Loucy (cell line): ENCODE data around the gene APBA1.
"Not testable (repeated sequence)": the region's sequence is repeated elsewhere in the genome, so short reads cannot be mapped to it uniquely, and the experiment has no call there.

Source experiments
- H2AFZ ChIP-seq: fragments of 200-600 bp; sonication (generic); 2 replicates; pipeline ENCODE4 v1.6.0; 2016; ENCODE audit warnings: antibody characterized with exemption, mild to moderate bottlenecking, low read length, moderate library complexity
- H3F3A ChIP-seq: fragments of 200-600 bp; 2 replicates; pipeline ENCODE4 v1.6.0; 2016; ENCODE audit warnings: antibody characterized with exemption, low read depth, mild to moderate bottlenecking
- H3K27me3 ChIP-seq: fragments of 200-600 bp; sonication (generic); 2 replicates; pipeline ENCODE4 v1.6.1; 2014; ENCODE audit warnings: low read length, mild to moderate bottlenecking; ENCODE audit not compliant: insufficient read depth, poor library complexity, severe bottlenecking
- H3K36me3 ChIP-seq: fragments of 200-600 bp; sonication (generic); 2 replicates; pipeline ENCODE4 v1.6.1; 2016; ENCODE audit warnings: low read length; ENCODE audit not compliant: insufficient read depth
- H3K4me1 ChIP-seq: fragments of 200-600 bp; sonication (generic); 2 replicates; pipeline ENCODE4 v1.5.1; 2014; ENCODE audit warnings: low read length, mild to moderate bottlenecking; ENCODE audit not compliant: insufficient read depth, poor library complexity, severe bottlenecking
- H3K4me2 ChIP-seq: fragments of 200-600 bp; sonication (generic); 2 replicates; pipeline ENCODE4 v1.6.0; 2014; ENCODE audit warnings: antibody characterized with exemption, low read length, low read depth, mild to moderate bottlenecking; ENCODE audit not compliant: poor library complexity, severe bottlenecking
- H3K4me3 ChIP-seq: fragments of 200-600 bp; sonication (generic); 2 replicates; pipeline ENCODE4 v1.5.1; 2014; ENCODE audit warnings: low read length, mild to moderate bottlenecking, mixed read lengths; ENCODE audit not compliant: poor library complexity, severe bottlenecking
- H3K79me2 ChIP-seq: fragments of 200-600 bp; sonication (generic); 2 replicates; pipeline ENCODE4 v1.6.1; 2014; ENCODE audit warnings: low read length; ENCODE audit not compliant: insufficient read depth
- H3K9ac ChIP-seq: fragments of 200-600 bp; sonication (generic); 2 replicates; pipeline ENCODE4 v1.6.0; 2014; ENCODE audit warnings: mild to moderate bottlenecking, low read depth, low read length, moderate library complexity; ENCODE audit not compliant: poor library complexity, severe bottlenecking
- H3K9me2 ChIP-seq: fragments of 200-600 bp; sonication (generic); replicated peaks from 2 replicates; pipeline ENCODE4 v1.6.1; 2016; ENCODE audit warnings: low read depth, low read length, mixed read lengths
- H3K9me3 ChIP-seq: fragments of 200-600 bp; sonication (generic); 2 replicates; pipeline ENCODE4 v1.6.1; 2014; ENCODE audit warnings: mild to moderate bottlenecking, antibody characterized with exemption, low read length, low read depth; ENCODE audit not compliant: insufficient read depth
- H4K20me1 ChIP-seq: fragments of 200-600 bp; sonication (generic); 2 replicates; pipeline ENCODE4 v1.6.0; 2014; ENCODE audit warnings: antibody characterized with exemption, low read length, mild to moderate bottlenecking; ENCODE audit not compliant: insufficient read depth, poor library complexity, severe bottlenecking
- EZH2phosphoT487 ChIP-seq: fragments of 200-600 bp; IDR thresholded peaks from 2 replicates; pipeline ENCODE4 v1.6.1; 2018; ENCODE audit warnings: antibody characterized with exemption, mild to moderate bottlenecking, moderate library complexity, borderline replicate concordance
- TF ChIP-seq, protein P1 (sequence below): fragments of 200-600 bp; sonication (generic); conservative IDR thresholded peaks from 2 replicates; pipeline ENCODE4 v1.5.1; 2014; ENCODE audit warnings: mild to moderate bottlenecking, antibody characterized with exemption, low read length

APBA1 gene

DNA sequence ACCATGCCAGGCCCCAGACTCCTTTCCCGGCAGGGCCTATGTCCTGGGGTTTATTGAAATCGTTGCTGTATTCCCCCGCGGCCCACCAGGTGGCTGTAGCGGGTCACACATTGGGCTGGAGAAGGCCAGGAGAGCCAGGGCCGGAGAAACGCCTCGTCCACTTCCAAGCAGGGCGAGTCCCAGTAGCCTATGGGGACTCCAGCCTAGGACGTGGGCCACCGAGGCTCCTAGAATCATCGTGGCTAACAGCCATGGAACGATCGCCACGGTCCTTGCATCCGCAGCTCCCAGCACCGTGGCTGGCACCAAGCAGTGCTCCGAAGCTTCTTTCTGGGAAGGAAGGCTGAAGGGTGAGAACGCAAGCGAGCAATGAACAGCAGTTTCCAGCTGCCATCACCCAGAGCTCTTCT, 259.4 kb downstream of the APBA1 start:
- Histone ChIP-seq H3K27me3 (no peaks in the 10 kb centered on the region), H3K4me3 (no peak overlapping the region), H4K20me1 (no peaks in the 10 kb centered on the region), H2AFZ (no peak overlapping the region), H3K4me1 (no peaks in the 10 kb centered on the region), H3K36me3 (no peaks in the 10 kb centered on the region), H3K4me2 (no peak overlapping the region), H3F3A (no peaks in the 10 kb centered on the region), H3K9me2 (no peaks in the 10 kb centered on the region), H3K9ac (no peak overlapping the region), H3K79me2 (no peaks in the 10 kb centered on the region), H3K9me3 (no peaks in the 10 kb centered on the region)
- no peak for TF ChIP-seq EZH2phosphoT487
- TF ChIP-seq, protein P1, sequence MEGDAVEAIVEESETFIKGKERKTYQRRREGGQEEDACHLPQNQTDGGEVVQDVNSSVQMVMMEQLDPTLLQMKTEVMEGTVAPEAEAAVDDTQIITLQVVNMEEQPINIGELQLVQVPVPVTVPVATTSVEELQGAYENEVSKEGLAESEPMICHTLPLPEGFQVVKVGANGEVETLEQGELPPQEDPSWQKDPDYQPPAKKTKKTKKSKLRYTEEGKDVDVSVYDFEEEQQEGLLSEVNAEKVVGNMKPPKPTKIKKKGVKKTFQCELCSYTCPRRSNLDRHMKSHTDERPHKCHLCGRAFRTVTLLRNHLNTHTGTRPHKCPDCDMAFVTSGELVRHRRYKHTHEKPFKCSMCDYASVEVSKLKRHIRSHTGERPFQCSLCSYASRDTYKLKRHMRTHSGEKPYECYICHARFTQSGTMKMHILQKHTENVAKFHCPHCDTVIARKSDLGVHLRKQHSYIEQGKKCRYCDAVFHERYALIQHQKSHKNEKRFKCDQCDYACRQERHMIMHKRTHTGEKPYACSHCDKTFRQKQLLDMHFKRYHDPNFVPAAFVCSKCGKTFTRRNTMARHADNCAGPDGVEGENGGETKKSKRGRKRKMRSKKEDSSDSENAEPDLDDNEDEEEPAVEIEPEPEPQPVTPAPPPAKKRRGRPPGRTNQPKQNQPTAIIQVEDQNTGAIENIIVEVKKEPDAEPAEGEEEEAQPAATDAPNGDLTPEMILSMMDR = peak; percentile 68

DNA sequence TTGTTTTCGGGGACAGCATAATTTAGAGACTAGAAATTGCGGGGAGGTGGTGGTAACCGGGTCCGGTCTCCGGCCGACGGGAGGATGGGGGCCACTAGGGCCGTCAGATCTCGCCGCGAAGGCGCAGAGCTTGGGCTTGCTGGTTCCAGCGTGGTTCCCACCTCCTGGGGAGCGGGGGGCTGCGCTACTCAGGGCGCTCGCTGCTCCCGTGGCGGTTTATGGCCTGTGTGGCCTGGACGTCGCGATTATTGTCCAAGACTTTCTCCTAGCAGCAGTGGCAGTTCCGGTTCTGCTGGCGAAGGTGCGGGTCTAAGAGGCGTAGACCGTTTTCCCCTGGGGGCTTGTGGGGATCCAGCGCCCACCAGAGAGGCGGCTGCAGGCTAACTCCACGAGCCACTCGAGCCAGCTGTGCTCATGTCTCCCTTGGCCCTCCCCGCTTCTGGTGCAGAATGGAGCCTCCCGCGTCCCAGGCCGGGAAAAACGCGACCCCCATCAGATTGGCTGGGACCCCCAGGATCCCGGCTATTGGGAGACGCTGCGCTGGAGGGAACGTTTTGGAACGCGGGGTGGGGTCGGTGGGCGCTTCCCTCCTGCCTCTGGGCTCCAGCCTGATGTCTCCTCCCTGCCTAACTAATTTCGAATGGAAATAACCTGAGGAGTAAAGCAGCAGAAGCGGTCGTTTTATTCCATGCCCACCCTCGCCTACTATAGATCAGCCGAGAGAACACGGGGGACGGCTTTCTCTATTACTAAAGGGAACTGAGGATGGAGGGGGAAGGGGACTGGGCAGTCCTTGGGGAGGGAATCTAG, 260.0 kb downstream of the APBA1 start:
- H3K36me3 ChIP-seq = no peaks in the 10 kb centered on the region
- H3K79me2 ChIP-seq = no peaks in the 10 kb centered on the region
- no peaks in the 10 kb centered on the region for H3K27me3 ChIP-seq
- H3K9ac ChIP-seq = no peak overlapping the region
- no peaks in the 10 kb centered on the region for H3K9me2 ChIP-seq
- no peaks in the 10 kb centered on the region for H4K20me1 ChIP-seq
- no peaks in the 10 kb centered on the region for H3F3A ChIP-seq
- H3K9me3 ChIP-seq = no peaks in the 10 kb centered on the region
- no peak overlapping the region for H2AFZ ChIP-seq
- TF ChIP-seq, protein P1 = no peak
- no peak for TF ChIP-seq EZH2phosphoT487
- H3K4me3 ChIP-seq = no peak overlapping the region
- H3K4me1 ChIP-seq = no peaks in the 10 kb centered on the region
- H3K4me2 ChIP-seq = no peak overlapping the region

DNA sequence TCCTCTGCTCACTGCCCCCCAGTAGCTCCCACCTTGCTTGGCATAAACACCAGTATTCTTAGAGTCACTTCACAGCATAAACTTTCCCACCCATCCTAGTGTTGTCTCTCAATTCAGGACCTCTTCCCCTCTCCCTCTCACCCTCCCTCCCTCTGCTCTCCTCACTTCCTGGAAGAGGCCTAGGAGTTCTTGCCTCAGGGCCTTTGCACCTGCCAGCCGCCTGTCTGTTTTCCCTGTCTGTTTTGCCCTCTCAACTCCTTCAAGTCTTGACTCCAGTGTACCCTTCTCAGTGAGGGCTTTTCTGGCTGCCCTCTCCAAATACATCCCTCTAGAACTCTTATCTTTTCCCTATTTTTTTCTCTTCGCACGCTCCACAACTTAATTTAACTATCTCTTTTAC, 260.9 kb downstream of the APBA1 start:
- Histone ChIP-seq H3K36me3 (no peaks in the 10 kb centered on the region), H3K79me2 (no peaks in the 10 kb centered on the region), H3K4me2 (no peak overlapping the region), H3K4me1 (no peaks in the 10 kb centered on the region), H3K9ac (no peak overlapping the region), H3K4me3 (no peak overlapping the region), H3F3A (no peaks in the 10 kb centered on the region), H3K9me3 (no peaks in the 10 kb centered on the region), H3K27me3 (no peaks in the 10 kb centered on the region), H2AFZ (no peak overlapping the region), H3K9me2 (no peaks in the 10 kb centered on the region), H4K20me1 (no peaks in the 10 kb centered on the region)
- TF ChIP-seq, protein P1 = no peak
- no peak for TF ChIP-seq EZH2phosphoT487

DNA sequence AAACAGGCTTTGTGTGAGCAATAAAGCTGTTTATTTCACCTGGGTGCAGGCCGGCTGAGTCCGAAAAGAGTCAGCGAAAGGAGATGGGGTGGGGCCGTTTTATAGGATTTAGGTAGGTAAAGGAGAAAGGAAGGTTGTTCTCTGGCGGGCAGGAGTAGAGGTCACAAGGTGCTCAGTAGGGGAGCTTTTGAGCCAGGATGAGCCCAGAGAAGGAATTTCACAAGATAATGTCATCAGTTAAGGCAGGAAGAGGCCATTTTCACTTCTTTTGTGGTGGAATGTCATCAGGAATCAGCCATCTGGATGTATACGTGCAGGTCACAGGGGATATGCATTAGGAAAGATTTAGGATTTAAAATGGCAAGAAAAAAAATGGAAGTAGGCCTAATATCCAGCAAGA, 262.2 kb downstream of the APBA1 start:
- not testable (repeated sequence) for H3K4me3 ChIP-seq, H3K9ac ChIP-seq, H3K27me3 ChIP-seq, H2AFZ ChIP-seq, H3K4me1 ChIP-seq, H3K79me2 ChIP-seq, H3K9me3 ChIP-seq, H3F3A ChIP-seq, H3K9me2 ChIP-seq, H3K36me3 ChIP-seq, H3K4me2 ChIP-seq, H4K20me1 ChIP-seq
